ENCODE data around the gene ARHGAP27. TPM values are rescaled to one million over a fixed set of nuclear protein-coding genes. Genes with fewer than 3 reads are reported as not detected.

Gene ARHGAP27
- total RNA-seq, 1 donor from 2014 or later: 1.0 TPM

DNA sequence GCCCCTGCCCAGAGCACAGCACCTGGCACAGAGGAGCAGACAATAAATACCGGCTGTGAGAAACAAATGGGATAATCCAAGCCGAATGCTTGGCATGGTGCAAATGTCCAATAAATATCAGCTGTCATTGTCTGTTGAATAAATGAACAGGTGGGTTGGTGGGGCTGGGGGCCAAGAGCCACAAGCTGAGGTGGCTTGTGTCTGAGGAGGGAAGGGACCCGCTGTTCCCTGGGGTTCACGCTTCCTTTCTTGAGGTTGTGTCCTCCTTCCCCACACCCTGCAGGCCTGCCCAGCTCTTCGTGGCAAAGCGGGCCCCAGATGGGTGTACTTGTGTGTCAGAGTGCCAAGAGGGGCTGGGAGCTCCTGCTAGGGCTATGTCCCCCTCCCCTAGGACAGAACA lies 38.6 kb downstream of the ARHGAP27 start:
- Mint-ChIP-seq H3K27ac (no peak overlapping the region), H3K4me1 (peaks cover 18% of the 10 kb centered on the region), H3K36me3 (no peaks in the 10 kb centered on the region), H3K9me3 (no peaks in the 10 kb centered on the region), H3K4me3 (no peak overlapping the region), H3K27me3 (ENCODE audit: insufficient read depth, low read depth) (peaks cover 7% of the 10 kb centered on the region)
- Histone ChIP-seq H3K27me3 (no peaks in the 10 kb centered on the region), H3K27ac (no peak overlapping the region), H3K4me2 (no peak overlapping the region), H4K20me1 (ENCODE audit: low read depth) (no peaks in the 10 kb centered on the region), H3K9me3 (ENCODE audit: low read depth) (no peaks in the 10 kb centered on the region), H3K79me2 (ENCODE audit: low read depth) (no peaks in the 10 kb centered on the region), H3F3A (ENCODE audit: low read depth) (no peaks in the 10 kb centered on the region), H3K9ac (no peak overlapping the region), H3K4me3 (no peak overlapping the region), H3K36me3 (no peaks in the 10 kb centered on the region), H3K4me1 (no peaks in the 10 kb centered on the region), H2AFZ (replicated peaks) (no peak overlapping the region)
- TF ChIP-seq EZH2 (IDR thresholded peaks at IDR 0.05): no peak
- DNase-seq (ENCODE audit: low spot score): no peak

DNA sequence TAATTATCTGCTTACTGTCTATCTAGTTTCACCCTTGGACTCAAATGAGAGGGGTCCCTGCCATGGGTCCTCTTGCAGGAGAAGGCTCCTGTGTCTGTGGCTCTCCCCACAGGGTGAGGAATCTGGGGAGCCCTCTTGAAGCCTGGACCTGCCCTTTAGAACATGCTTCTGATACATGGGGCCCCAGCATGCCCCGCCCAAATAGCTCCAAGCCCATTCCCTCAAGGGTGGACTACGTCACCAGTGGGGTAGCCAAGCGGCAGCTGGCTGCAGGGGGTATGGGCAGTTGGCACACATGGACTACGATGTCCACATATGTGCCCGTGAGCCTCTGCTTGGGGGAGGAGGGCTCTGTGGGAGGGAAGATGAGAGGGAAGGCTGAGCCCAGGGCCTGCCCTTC lies 39.3 kb downstream of the ARHGAP27 start:
- Mint-ChIP-seq H3K4me3 (peak overlapping the region; percentile 49), H3K27me3 (ENCODE audit: insufficient read depth, low read depth) (peaks cover 7% of the 10 kb centered on the region), H3K4me1 (peaks cover 16% of the 10 kb centered on the region), H3K27ac (no peak overlapping the region), H3K36me3 (no peaks in the 10 kb centered on the region), H3K9me3 (no peaks in the 10 kb centered on the region)
- H3K36me3 ChIP-seq: no peaks in the 10 kb centered on the region
- no peak overlapping the region for H3K27ac ChIP-seq
- H3F3A ChIP-seq (ENCODE audit: low read depth): no peaks in the 10 kb centered on the region
- H3K4me2 ChIP-seq: no peak overlapping the region
- TF ChIP-seq EZH2phosphoT487 (IDR thresholded peaks at IDR 0.05) (no peak), EZH2 (IDR thresholded peaks at IDR 0.05) (no peak)
- TF ChIP-seq, protein P1, sequence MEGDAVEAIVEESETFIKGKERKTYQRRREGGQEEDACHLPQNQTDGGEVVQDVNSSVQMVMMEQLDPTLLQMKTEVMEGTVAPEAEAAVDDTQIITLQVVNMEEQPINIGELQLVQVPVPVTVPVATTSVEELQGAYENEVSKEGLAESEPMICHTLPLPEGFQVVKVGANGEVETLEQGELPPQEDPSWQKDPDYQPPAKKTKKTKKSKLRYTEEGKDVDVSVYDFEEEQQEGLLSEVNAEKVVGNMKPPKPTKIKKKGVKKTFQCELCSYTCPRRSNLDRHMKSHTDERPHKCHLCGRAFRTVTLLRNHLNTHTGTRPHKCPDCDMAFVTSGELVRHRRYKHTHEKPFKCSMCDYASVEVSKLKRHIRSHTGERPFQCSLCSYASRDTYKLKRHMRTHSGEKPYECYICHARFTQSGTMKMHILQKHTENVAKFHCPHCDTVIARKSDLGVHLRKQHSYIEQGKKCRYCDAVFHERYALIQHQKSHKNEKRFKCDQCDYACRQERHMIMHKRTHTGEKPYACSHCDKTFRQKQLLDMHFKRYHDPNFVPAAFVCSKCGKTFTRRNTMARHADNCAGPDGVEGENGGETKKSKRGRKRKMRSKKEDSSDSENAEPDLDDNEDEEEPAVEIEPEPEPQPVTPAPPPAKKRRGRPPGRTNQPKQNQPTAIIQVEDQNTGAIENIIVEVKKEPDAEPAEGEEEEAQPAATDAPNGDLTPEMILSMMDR (IDR thresholded peaks at IDR 0.05): no peak
- H3K79me2 ChIP-seq (ENCODE audit: low read depth): no peaks in the 10 kb centered on the region
- no peaks in the 10 kb centered on the region for H3K27me3 ChIP-seq
- no peak overlapping the region for H3K4me3 ChIP-seq
- H2AFZ ChIP-seq (replicated peaks): no peak overlapping the region
- H3K9ac ChIP-seq: no peak overlapping the region
- no peaks in the 10 kb centered on the region for H4K20me1 ChIP-seq (ENCODE audit: low read depth)
- no peak for DNase-seq (ENCODE audit: low spot score)
- H3K9me3 ChIP-seq (ENCODE audit: low read depth): no peaks in the 10 kb centered on the region
- no peaks in the 10 kb centered on the region for H3K4me1 ChIP-seq

DNA sequence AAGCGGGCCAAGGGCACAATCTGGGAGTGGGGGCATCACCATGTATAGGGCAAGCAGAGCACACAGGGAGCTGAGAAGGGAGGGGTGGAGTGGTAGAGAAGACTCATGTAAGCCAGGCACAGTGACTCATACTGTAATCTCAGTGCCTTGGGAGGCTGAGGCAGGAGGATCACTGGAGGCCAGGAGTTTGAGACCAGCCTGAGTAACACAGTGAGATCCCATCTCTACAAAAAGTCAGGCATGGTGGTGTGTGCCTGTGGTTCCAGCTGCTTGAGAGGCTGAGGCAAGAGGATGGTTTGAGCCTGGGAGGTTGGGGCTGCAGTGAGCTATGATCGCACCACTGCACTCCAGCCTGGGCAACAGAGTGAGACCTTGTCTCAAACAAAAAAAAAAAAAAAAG lies 40.8 kb downstream of the ARHGAP27 start:
- Histone ChIP-seq H3K4me1 (no peaks in the 10 kb centered on the region), H3K27ac (no peak overlapping the region), H4K20me1 (ENCODE audit: low read depth) (no peaks in the 10 kb centered on the region), H3K9ac (no peak overlapping the region), H3K27me3 (no peaks in the 10 kb centered on the region), H3K36me3 (no peaks in the 10 kb centered on the region), H3K4me3 (no peak overlapping the region), H3K4me2 (no peak overlapping the region), H3K9me3 (ENCODE audit: low read depth) (no peaks in the 10 kb centered on the region), H2AFZ (replicated peaks) (no peak overlapping the region), H3K79me2 (ENCODE audit: low read depth) (no peaks in the 10 kb centered on the region), H3F3A (ENCODE audit: low read depth) (no peaks in the 10 kb centered on the region)
- TF ChIP-seq EZH2phosphoT487 (IDR thresholded peaks at IDR 0.05) (no peak), EZH2 (IDR thresholded peaks at IDR 0.05) (no peak)
- TF ChIP-seq, protein P1 (IDR thresholded peaks at IDR 0.05): no peak
- Mint-ChIP-seq H3K27ac (no peak overlapping the region), H3K4me3 (no peak overlapping the region), H3K9me3 (no peaks in the 10 kb centered on the region), H3K36me3 (no peaks in the 10 kb centered on the region), H3K4me1 (peaks cover 11% of the 10 kb centered on the region), H3K27me3 (ENCODE audit: insufficient read depth, low read depth) (peaks cover 7% of the 10 kb centered on the region)
- no peak for DNase-seq (ENCODE audit: low spot score)

DNA sequence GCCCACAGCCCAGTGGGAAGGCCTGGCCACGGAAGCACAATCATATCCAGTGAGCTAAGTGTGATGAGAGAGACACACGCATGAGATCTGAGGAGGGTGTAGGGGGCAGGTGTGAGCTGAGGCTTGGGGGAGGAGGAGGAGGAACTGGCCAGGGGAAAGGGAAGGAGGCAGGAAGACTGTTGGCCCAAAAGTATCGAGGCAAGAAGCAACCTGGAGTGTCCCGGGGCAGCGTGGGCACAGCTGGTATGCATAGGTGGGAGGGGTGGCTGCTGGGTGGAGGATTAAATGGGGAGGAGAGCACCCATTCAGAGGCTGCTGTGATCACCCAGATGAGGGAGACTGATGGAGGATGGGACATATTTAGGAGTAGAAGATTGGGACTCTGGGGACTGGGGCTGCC lies 41.4 kb downstream of the ARHGAP27 start:
- Histone ChIP-seq H3K9ac (no peak overlapping the region), H3K79me2 (ENCODE audit: low read depth) (no peaks in the 10 kb centered on the region), H3K4me2 (no peak overlapping the region), H2AFZ (replicated peaks) (no peak overlapping the region), H3K4me1 (no peaks in the 10 kb centered on the region), H3F3A (ENCODE audit: low read depth) (no peaks in the 10 kb centered on the region), H3K36me3 (no peaks in the 10 kb centered on the region), H4K20me1 (ENCODE audit: low read depth) (no peaks in the 10 kb centered on the region), H3K4me3 (no peak overlapping the region), H3K27ac (no peak overlapping the region), H3K27me3 (no peaks in the 10 kb centered on the region), H3K9me3 (ENCODE audit: low read depth) (no peaks in the 10 kb centered on the region)
- DNase-seq (ENCODE audit: low spot score): no peak
- Mint-ChIP-seq H3K27ac (peak overlapping the region; percentile 9), H3K27me3 (ENCODE audit: insufficient read depth, low read depth) (peaks cover 7% of the 10 kb centered on the region), H3K9me3 (no peaks in the 10 kb centered on the region), H3K4me3 (no peak overlapping the region), H3K4me1 (peaks cover 11% of the 10 kb centered on the region), H3K36me3 (no peaks in the 10 kb centered on the region)
- TF ChIP-seq EZH2phosphoT487 (IDR thresholded peaks at IDR 0.05) (no peak), EZH2 (IDR thresholded peaks at IDR 0.05) (no peak)
- TF ChIP-seq, protein P1 (IDR thresholded peaks at IDR 0.05): no peak
